Posterior vena cava (tissue), 2 donors: Measurements from ENCODE around the gene TYW3. TPM values are rescaled to one million over a fixed set of nuclear protein-coding genes. Genes with fewer than 3 reads are reported as not detected.

ENCODE experiments used
- DNase-seq: peaks from one replicate; pipeline ENCODE4 v3.0.0-alpha.2; 2020; ENCODE audit warnings: low spot score
- intact Hi-C, 2 donors: fragments of 100-400 bp; cut with DNase I; formaldehyde crosslinking; loops; one replicate each; pipeline versions ENCODE4 v1.14.1 to v1.14.2; 2022 to 2023
- total RNA-seq, 2 donors: library from RNA; stranded (reverse); fragmentation: NEBNext Ultra II Directional; extraction: Animal tissue kit (Norgen Biotek cat#: 25700); gene quantifications; one replicate each; pipeline ENCODE4 v1.2.1, GENCODE V29; 2021
- donor health status: DM: yes; HTN: yes; CAD: no.
- donor health status: DM: yes; HTN: yes; CAD: no.

TYW3 gene
- total RNA-seq, 2 donors from 2014 or later: 19.0 to 20.9 TPM

- no peak for DNase-seq
- intact Hi-C loops: no loop called here
These were observed 42.8 kb downstream of the TYW3 start for GRCh38 chr1:74775735-74776134.

DNA sequence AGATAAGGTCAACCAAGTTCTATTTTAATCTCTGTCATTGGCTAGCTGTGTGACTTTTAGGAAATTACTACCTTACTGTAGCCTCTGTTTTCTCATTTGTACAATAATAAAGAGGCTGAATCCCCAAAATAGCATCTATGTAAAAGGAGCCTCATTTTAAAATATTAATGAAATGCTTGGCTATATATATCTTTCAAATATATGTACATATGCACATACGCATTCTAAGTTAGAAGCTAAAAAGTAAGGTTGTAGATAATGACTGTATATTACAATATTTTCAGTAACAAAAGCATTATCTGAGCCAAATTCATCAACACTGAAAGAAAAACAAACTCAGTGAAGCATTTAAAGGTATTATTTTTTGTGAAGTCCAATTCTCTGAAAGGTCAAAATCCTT is 44.6 kb downstream of the TYW3 start:
- DNase-seq: no peak
- intact Hi-C loops: no loop called here

GRCh38 chr1:74779750-74780149 is 46.8 kb downstream of the TYW3 start:
- intact Hi-C loops: no loop called here
- no peak for DNase-seq

DNA sequence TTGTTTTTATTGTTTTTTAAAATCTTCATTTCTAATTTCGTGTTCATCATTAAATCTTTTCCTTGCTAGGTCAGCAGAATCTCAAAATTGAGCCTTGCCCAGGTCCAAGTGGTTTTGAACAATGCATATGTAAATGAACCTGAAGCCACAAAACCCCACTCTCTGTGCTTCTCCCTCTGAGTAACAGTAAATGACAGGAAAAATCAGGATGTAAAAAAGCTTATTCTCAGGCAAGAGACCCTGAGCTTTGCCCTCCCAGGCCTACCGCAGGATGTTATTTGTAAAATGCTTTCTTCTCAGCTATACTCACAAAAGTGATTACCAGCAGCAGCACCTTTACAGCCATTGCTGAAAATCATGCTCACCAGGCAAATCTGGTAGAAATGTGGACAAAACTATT is 47.6 kb downstream of the TYW3 start:
- intact Hi-C loops: no loop called here
- no peak for DNase-seq

DNA sequence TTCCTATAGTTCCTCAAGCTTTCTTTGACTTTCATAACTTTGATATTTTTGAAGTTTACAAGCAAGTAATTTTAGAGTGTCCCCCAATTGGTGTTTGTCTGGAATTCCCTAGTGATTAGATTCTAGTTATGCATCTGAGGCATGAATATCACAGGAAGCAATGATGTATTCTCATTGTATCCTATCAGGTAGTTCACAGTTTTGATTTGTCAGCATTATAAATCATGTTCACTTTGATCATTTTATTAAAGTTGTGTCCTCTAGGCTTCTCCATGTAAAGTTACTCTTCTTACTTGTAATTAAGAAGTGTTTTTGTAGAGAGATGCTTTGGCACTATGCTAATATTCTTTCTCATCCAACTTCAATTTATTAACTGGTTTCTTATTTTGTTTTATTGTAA is 53.0 kb downstream of the TYW3 start:
- intact Hi-C loops: no loop called here
- no peak for DNase-seq

GRCh38 chr1:74790453-74790852 is 57.5 kb downstream of the TYW3 start:
- no peak for DNase-seq
- intact Hi-C loops: no loop called here

DNA sequence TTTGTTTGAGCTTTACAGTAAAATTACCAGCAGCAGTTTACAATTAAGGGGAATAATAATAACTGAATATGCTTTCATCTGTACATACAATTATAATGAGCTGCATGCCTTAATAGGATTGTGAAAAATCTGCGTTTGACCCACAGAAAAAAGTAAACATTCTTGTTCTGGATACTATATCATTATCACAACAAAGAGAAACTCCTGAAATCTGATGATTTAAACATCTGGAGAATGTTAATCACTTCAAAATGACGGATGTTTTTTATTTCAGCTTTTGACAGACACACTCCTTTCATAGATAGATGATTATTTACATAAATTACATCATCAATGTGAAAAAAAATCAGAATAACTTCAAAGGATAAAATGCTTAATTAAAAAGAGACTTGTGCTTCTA is 58.5 kb downstream of the TYW3 start:
- DNase-seq: no peak
- intact Hi-C loops: no loop called here

DNA sequence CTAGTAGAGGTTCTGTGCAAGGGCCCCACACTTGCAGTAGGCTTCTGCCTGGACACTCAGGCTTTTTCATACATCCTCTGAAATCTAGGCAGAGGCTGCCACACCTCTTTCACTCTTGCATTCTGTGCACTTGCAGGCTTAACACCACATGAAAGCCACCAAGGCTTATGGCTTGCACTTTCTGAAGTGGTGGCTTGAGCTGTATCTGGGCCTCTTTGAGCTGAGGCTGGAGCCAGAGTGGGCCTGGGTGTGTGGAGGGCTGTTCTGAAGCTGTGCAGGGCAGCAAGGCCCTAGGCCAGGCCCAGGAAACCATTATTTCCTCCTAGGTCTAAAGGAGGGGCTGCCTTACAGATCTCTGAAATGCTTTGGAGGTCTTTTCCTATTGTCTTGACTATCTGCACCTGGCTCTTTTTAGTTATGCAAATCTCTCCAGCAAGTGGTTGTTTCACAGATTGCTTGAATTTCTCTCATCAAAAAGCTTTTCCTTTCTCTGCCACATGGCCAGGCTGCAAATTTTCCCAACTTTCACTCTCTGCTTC is 66.2 kb downstream of the TYW3 start:
- DNase-seq: no peak
- intact Hi-C loops: no loop called here

DNA sequence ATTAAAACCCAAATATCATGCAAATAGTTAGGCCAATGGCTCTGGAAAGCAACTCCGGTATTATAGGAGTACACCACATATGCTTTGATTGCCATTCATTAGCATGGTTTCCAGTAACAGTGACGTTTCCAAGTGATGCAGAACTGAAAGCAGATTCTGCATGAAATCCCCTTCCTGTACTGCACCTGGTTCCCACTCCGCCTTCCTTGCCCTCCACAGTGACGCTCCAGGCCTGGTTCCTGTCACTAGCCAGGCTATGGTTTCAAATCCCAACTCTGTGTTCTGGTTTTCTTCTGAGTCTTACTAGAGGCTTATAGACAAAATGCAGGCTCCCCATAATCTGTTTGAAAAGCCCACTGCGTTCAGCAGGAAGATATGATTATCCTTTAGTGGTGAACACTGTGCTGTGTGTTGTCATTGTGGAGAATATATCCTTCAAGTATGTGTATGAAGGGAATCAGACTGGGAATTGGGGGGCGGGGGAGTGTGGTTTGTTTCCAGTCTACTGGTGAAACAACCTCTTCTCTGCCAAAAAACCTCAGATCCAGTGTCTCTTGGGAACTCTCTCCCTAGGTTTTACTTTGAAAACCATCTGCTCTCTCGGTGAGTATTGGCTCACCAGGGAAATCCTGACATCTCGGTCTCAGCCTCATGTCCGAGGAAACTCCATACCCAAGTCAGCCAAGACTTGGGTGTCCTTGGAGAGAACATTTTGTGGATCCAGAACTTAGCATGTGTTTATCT is 78.7 kb downstream of the TYW3 start:
- no peak for DNase-seq

DNA sequence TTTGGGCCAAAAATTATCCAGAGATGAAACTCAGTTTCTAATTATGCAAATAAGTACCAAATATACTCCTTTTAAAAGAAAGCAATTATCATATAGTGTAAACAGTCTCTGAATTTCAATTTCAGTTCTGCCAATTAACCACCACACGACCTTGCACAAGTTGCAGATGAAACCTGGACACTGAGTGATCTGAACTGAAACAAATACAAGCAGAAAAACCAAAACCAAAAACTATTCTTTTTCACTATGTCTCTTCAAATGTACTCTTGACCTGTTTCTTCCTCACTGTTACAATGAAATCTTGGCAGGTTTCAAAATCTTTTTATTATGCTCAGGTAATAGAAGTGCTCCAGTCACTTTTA is 79.2 kb downstream of the TYW3 start:
- DNase-seq: no peak
- intact Hi-C loops: no loop called here

More for the DNA sequence above, 78.7 kb downstream of the TYW3 start:
- intact Hi-C loops: no loop called here

Other genes starting within 250 kb of the TYW3 start
- gene LRRC53, start 220.5 kb upstream of the TYW3 start, total RNA-seq: not detected
- under 1 TPM; 0.05 to 0.19 TPM for gene ERICH3, start 59.4 kb upstream of the TYW3 start, total RNA-seq
- 10 to 100 TPM; 34.7 to 44.6 TPM for gene CRYZ, start 102 bp upstream of the TYW3 start, total RNA-seq